Stimulated activated CD8-positive, alpha-beta memory T cell treated with anti-CD3 and anti-CD28 coated beads, Interleukin-7, amount 100 ng/mL, for 1 hour (primary cell): Measurements from ENCODE around the gene BRF1.
A peak's percentile ranks its signal among the peaks of the same experiment; 100 is the strongest.

Source experiments
- DNase-seq, 2 donors: peaks; one replicate each; pipeline ENCODE4 v3.0.0-alpha.2; 2020; ENCODE audit warnings: low read depth in 2 of 2

Gene BRF1

DNA sequence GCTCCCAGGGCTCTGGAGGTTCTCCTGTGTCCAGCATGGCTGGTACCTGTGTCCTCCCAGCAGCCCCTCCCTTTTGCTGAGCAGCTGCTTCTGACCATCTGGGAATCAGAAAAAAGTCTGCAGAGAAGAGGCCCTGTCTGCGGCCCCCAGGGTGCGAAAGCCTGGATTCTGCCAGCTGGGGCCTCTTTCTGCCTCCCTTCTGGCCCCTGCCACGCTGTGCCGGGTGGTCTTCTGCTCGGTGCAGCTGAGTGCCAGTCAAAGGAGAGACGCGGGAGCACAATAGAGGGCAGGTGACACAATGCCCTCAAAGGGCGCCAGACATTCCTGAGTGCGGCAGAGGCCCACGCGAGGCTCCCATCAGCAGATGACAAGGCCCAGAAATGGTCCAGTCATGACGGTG is 39.8 kb downstream of the BRF1 start:
- DNase-seq = no peak

DNA sequence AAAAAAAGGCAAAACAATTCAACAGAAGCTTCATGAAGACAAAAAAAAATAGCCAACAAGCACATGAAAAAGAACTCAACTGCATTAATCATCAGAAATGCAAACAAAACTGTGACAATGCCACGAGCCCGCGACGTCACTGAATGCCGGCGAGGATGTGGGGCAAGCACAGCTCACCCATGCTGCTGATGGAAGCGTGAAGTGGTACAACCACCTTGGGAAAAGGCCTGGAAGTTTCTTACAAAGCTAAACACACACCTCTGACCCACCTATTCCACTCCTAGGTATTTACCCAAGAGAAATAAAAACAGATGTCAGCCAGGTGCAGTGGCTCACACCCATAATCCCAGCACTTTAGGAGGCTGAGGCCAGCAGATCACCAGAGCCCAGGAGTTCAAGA is 42.0 kb downstream of the BRF1 start:
- DNase-seq = no peak

DNA sequence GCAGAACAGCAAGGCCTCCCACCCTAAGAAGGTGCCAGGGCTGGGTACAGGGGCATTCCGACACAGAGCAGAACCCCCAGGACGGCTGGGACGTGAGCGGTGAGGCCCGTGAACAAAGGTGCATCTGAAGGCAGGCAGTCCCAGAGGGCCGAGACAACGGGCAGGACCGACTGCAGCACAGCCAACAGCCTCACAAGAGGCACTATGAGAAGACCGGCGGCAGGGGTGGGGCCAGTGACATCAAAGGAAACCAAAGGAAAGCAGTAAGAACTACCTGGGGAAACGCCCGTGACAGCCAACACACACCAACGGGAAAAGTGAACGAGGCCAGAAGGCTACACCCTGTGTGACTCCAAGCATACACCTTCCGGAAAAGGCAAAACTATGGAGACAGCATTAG is 43.3 kb downstream of the BRF1 start:
- no peak for DNase-seq

DNA sequence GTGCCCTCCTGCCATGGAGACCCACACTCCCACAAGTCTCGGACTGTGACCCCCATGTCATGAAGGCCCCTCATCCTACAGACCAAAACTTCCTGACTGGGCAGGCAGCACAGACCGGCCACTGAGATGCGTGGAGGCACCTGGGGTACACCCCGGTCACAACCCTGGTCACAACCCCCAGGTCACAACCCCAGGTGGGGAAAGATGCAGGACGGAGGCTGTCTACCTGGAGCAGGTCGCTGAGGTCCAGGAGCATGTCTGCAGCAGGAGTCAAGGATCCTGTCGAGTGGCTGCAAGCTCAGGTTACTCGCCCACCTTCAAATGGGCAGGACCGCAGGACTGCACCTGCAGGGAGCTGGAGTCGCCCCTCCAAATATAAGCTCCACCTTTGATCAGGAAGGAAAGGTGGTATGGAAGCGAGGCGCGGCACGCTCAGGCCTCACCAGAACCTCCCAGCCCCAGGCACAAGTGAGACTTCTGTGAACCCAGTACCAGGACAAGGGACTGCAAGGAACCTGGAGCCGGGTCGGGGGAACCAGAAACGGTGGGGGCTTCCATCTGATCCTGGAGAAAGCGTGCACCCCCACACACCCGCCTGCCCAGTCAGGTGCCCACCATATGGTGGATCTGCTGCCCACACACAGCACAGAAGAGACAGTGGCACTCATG is 44.4 kb downstream of the BRF1 start:
- DNase-seq = no peak

DNA sequence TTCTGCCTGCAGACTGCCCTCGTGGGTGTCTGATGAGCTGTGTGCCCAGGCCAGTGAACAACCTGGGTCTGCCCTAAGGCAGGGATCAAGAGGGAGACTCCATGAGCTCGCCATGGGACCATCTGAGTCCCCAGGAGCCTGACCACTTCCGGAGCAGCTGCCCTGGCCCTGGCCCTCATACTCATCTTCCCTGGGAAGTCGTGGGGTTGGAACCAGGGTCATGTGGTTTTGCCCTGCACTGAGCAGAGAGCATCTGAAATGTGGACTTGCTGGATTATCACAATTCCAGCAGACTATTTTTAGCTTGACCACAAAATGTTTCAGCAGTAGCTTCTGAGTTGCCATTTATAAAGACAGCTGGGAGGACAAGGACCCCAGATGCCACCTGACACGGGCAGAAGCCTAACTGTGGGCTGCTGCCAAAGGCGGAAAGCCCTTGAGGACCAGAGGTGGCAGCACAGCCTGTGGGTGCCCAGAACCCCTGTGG is 45.7 kb downstream of the BRF1 start:
- DNase-seq = no peak

DNA sequence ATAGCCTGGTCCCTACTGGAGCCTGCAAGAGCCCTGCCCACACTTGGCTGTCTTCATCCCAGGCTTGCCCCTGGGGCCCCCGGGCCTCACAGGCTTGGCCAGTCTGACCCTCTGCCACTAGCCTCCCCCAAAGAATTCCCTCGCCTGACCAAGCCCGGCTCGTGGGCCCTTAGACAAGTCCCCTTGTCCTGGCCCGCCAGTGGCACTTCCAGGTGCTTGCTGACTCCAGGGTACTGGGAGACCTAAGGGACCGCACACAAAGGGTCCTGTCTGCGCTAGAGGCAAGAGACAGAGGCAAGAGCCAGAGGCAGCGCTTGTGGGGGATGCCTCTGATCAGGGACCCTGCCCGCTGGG is 47.5 kb downstream of the BRF1 start:
- no peak for DNase-seq

DNA sequence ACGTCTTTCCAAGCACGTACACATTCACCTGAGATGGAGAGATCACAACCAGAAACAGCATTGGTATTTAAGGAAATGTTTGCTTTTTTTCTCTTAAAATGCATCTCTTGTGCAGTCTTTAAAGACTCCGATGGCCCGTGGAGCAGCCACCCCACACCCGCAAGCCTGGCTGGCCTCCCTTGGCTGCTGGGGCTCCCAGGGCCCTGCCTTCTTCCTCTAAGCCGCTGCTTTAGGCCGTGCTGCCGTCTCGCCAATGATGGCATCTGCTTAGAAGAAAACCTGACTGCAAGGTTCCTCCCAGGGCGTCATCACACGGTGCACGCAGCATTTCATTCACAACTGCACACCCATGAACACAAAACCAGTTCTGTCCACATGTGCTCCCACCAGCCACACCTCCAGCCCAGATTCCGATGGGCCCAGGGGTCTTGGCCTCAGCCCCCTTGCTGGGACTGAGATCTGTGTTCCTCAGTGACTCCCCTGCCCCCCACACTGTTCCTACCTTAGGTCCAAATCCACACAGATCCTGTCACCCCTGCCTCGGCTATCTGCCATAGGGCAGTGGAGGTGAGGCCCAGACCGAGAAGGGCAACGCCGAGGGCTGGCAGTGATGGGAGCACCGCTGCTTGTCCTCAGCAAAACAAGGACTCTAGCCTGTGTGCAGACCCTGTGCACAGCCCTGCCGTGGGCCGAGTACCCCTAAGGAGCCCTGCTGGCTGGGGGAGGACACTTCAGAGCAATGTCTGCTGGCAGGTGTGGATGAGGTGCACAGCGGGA is 48.1 kb downstream of the BRF1 start:
- no peak for DNase-seq

DNA sequence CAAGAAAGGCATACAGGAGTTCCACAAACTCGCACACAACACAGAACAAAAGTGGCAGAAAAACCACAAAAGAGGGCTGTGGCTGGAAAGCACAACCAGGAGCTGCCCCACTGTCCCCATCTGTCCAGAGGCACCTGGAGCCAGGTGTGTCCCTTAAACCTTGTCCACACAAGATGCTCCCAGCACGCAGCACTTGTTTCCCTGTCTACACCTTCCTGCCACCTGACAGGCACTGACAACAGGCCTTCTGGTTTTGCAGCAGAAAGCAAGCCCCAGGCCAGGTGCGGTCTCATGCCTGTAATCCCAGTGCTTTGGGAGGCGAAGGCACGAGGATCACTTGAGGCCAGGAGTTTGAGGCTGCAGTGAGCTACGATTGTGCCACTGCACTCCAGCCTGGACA is 48.9 kb downstream of the BRF1 start:
- no peak for DNase-seq

DNA sequence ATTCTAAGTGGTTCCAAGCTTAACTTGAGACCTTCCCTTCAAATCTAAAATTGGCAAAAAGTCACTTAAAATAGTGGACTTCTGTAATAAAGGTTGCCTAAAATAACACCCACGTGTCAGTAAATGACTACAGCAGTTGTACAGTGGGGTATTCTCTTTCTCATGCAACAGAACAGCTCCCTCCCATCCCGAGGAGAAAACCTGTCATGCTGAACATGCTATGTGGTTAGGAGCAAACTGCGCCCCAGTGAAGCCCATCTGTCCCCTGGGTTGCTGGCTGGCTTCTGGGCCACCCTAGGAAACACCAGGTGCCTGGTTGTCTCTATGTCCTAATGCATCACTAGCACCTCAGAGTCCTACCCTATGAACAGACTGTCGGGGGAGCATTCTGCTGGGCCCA is 49.8 kb downstream of the BRF1 start:
- no peak for DNase-seq

DNA sequence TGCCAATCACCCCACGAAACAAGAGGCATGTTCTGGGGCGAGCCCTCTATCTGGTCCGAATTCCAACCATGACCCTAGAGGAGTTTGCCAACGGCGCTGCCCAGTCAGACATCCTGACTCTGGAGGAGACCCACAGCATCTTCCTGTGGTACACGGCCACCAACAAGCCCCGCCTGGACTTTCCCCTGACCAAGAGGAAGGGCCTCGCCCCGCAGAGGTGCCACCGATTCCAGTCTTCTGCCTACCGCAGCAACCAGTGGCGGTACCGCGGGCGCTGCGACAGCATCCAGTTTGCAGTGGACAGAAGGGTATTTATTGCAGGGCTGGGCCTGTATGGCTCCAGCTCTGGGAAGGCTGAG is 50.8 kb downstream of the BRF1 start:
- no peak for DNase-seq

DNA sequence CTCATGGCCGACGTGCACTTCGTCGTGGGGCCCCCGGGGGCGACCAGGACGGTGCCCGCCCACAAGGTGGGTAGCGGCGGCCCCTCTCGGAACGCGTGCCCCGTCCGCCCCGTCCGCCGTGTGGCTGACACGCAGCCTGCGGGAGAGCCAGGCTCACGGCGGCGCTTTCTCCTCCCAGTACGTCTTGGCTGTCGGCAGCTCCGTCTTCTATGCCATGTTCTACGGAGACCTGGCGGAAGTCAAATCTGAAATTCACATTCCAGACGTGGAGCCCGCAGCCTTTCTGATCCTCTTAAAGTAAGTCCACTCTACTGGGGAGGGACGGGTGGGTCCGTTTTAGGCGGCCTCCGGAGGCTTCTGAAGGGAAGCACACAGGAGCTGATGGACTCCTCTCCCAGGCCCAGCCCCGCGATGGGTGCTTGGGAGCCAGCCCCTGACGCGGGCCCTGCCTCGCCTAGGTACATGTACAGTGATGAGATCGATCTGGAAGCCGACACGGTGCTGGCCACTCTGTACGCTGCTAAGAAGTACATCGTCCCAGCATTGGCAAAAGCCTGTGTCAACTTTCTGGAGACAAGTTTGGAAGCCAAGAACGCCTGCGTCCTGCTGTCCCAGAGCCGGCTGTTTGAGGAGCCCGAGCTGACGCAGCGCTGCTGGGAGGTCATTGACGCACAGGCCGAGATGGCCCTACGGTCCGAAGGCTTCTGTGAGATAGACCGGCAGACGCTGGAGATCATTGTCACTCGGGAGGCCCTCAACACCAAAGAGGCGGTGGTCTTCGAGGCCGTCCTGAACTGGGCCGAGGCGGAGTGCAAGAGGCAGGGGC is 51.4 kb downstream of the BRF1 start:
- DNase-seq = no peak

DNA sequence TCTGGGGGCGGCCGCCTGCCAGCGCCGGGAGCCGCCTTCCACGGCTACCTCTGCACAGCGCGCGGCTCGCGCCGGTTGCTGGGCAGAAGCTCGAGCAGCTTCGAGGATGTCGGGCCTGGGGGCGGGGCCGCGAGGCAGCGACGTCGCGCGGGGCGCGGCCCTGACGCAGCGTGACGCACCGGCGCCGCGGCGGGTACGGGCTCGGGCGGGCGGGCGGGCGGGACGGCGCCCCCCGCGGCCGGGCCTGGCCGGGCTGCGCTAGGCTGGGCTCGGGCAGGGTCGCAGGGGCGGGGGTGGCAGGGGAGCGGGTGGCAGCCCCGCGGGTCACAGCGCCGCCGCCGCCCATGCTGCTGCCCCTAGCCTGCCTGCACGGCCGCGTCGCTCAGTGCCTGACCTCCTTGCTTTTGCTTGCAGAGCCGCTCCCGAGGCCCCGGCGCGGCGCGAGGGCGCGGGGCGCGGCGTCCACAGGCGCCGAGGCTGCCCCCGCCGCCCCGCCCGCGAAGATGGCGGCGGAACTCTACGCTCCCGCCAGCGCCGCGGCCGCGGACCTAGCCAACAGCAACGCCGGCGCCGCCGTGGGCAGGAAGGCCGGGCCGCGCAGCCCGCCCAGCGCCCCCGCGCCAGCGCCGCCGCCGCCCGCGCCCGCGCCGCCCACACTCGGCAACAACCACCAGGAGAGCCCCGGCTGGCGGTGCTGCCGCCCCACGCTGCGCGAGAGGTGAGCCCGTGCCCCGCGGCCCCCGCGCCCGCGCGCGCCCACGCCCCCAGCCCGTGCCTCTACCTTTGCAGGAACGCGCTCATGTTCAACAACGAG is 52.2 kb downstream of the BRF1 start, which contains the start of gene BTBD6:
TSS of gene BTBD6 (plus strand) at position 166 of the 814 bp plus-strand sequence. CDS start at position 345, 179 bp downstream.
- DNase-seq = peak; percentile 67 to 77

DNA sequence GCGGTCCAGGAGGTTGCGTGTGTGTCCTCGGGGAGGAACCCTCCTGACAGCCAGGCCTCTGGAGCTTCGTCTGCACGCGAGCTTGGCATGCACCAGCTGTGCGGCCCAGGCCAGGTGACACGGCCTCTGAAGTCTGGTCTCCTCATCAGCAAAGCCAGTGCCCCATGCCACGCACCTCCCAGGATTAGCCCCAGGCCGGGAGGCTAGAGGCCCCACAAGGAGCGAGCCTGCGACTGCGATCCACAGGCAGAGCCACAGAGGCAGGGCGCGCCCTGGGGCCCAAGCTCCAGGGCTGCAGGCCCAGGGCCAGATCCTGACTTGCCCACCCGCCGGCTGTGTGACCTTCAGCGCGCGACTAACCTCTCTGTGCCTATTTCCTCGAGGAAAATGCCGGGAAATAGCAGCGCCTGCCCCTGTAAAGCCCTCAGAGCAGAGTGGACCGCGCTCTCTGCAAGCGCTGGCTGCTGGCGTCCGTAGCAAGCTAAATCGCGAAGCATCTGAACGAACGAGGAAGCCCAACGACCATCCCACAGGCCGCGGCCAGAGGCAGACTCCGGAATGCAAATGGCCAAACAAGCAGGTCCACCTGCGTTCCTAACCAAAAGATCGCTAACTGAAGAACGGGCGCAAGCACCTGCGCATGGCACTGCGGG is 53.0 kb downstream of the BRF1 start:
- DNase-seq = no peak

DNA sequence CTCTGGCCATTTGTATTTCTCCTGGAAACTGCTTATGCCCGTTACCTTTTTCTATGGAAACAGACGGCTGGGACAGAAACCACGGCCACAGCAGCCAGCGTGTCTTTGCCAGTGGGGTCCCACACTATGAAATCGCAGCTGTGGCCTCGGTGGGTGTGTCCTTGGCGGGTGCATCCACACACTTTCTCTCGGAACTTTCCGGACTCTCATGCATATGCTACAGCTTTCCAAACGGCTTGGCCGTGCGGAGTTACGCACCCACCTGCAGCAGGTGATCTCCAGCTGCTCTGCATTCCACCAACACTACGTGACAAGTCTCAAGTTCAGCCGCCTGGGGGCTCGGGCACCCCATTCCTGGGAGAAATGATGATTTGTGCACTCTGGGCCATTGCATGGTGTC is 53.8 kb downstream of the BRF1 start:
- no peak for DNase-seq

DNA sequence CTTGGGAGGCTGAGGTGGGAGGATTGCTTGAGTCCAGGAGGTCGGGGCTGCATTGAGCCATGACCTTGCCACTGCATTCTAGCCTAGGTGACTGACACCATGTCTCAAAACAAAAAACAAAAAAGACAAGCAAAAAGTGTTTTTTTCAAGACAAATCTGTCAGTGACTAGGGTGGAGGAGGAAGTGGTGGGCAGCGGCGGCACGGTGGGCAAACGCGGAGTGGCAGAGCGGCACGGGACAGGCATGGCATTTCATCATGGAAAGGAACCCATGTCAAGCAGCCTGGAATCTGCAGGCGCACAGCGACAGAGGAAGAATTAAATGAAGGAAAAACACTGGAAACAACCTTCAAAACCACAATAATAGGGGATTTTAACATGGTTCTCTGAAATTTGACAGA is 56.5 kb downstream of the BRF1 start:
- no peak for DNase-seq

DNA sequence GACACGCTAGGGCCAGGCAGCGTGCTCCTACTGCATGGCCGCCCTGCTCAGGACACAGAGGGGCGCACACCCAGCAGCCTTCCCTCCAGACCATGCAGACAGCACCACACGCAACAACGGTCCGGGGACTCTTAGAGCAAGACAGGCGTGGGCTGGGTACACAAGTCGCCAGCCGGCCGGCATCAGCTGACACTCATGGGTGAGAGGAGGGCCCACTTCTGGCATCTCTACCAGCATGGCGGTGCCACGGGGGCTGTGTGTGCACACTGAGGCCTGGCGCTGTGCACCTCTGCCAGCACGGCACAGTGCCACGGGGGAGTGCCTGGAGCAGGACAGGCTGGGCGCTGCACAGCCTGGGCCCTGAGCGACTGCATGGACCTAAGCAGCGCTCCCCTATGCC is 59.2 kb downstream of the BRF1 start:
- no peak for DNase-seq

DNA sequence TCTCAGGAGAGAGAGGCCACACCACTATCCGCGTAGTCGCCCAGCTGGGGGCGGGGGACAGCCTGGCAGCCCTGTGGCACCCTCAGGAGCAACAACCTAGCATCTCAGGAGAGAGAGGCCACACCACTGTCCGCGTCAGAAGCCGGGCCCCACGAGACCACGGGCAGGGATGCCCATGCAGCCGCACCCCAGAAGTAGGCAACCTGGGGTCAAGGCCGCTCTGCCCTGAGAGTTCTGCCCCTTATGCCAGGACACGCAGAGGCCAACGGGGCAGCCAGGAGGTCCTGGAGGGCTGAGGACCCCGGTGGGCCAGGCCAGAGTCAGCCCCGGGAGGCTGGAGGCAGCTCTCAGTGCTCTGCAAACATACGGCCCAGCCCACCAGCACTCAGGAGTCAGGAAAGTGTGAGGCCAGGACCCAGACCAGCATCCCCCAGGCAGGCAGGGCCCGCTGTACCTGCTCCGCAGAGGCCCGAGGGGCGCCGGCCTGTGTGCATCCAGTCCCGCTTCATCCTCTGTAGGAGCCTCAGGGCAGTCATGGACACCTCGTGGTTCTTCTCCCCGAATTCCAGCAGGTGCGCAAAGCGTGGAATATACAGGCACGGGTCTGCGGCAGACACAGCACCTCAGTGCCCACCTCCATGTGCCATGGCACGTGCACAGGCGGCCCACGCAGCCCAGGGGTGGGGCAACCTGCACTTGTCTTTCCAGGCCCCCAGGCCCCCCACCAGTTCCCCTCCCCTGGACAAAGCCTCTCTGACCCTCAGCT is 59.8 kb downstream of the BRF1 start:
- DNase-seq = no peak

DNA sequence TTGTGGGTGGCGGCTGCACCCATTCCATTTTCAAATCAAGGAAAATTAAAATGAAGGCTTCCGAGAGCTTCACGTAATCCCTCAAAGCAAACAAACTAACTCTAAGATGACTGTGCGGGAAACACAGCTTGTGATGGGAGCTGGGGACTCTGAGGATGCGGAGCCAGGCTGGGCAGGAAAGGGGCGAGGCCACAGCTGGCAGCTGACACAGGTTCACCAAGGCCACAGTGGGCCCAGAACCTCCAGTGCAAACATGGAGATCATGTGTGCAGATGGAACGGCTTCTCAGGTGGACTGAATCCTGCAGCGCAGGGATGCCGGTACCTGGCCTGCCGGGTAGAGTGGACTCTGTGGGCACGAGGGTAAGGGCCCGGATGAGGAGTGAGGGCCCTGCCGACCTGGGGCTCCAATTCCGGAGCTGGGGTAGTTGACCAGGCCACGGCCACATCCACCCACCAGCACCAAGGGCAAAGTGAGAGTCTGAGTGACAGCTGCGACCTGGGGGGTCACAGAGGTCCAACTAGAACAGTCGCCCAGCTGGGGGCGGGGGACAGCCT is 71.6 kb downstream of the BRF1 start:
- DNase-seq = no peak

DNA sequence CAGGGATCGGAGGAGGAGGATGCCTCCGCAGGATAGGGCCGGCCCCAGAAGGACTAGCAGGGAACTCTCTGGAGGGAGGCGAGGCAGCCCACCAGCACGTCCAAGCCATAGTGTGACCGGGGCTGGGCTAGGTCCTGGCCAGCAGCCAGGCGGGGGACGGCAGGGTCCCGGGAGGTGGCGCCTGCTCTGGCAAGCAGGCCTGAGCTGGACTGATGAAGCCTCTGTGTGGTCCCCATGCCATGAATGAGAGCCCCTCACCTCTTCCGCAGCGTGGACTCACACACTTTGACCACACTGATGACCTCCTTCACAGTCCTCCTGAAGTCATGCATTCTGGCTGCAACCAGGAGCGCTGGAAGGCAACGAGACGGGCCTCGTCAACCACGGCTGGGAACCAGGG is 72.2 kb downstream of the BRF1 start:
- no peak for DNase-seq

DNA sequence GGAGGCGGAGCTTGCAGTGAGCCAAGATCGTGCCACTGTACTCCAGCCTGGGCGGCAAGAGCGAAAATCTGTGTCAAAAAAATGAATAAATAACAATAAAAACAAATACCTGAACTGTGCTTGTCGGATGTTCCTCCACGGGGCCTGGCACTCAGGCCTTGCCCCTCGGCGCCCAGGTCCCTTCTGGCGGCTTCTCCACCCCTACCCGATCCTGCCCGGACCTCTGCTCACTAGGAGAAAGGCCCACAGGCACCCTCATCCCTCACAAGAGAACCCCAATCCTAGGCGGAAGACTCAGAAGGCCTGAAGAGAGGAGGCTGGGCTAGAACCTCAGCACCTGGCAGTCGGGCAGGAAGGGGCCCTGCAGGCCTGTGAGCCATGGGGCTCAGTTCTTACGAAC is 73.5 kb downstream of the BRF1 start:
- no peak for DNase-seq
